ENCODE measurements around the gene CCDC120.

GRCh38 chrX:49054073-49054762 is 4.6 kb upstream of the CCDC120 start:
- TF ChIP-seq CTCF (conservative IDR thresholded peaks at IDR 0.05): no peak
- TF ChIP-seq EZH2 (IDR thresholded peaks at IDR 0.05; ENCODE audit: low read depth): no peak
